Fibroblast of skin of right biceps (primary cell): ENCODE results near the gene SLC41A1.
A peak's percentile ranks its signal among the peaks of the same experiment; 100 is the strongest.
"Not testable (repeated sequence)": the region's sequence is repeated elsewhere in the genome, so short reads cannot be mapped to it uniquely, and the experiment has no call there.

Experiments used
- DNase-seq: peaks from one replicate; pipeline ENCODE4 v3.0.0-alpha.2; 2013

Gene SLC41A1

DNA sequence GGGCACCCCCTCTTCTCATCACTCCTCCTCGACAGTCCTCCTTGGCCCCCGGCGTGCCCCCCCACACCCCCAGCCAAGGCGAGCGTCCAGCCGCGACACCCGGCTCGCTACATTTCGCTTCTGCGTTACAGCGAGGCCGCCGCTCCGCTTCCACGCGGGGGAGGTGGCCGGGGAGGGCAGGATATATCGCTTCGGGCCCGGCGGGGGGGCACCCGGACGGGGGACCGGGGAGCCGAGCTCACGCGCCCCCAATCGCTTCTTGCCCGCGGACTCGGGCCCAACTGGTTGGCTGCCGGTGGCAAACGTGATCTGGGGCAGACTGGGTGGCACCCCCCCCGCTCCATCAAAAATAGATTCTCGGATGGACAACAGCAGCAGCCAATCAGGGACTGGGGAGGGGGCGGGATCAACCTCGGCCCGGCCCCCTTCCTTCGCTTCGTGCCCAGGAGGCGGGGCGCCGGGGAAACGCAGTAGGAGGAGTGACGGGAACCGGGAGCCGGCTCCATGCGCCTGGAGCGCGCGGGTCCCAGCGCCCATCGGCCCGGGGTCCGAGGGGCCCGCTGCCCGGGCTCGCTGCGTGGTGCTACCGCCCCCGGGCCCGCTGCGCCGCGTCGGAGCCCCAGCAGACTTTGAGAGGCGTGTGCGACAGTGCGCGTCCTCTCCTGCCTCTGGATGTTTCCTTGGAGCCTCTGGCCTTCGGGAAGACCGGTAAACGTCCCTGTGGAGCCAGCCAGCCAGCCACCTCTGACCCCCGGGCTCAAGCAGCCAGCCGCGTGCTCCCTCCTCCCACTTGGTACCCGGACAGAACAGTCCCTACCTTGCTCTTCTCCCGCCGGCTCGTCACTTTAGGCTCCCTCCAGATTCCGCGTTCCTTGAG, at the start of gene SLC41A1:
Gene SLC41A1, minus strand, starts transcription at position 321 of the 877 bp plus-strand sequence. CDS start 2,757 bp downstream, outside the sequence.
- peak; percentile 92 for DNase-seq

DNA sequence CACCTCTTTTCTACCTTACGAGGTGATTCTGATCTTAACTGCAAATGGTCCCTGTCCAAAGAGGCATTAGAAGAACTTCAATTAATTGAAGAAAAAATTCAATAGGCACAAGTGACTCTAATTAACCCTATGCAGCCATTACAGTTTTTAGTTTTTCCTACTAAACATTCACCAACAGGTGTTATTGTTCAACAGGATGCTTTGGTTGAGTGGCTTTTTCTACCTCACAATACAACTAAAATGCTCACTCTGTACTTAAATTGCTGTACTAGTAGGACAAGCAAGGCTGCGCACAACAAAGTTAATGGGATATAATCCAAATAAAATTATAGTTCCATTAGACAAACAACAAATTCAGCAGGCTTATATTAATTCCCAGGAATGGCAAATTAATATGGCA, 48.5 kb upstream of the SLC41A1 start:
- DNase-seq, result no peak

DNA sequence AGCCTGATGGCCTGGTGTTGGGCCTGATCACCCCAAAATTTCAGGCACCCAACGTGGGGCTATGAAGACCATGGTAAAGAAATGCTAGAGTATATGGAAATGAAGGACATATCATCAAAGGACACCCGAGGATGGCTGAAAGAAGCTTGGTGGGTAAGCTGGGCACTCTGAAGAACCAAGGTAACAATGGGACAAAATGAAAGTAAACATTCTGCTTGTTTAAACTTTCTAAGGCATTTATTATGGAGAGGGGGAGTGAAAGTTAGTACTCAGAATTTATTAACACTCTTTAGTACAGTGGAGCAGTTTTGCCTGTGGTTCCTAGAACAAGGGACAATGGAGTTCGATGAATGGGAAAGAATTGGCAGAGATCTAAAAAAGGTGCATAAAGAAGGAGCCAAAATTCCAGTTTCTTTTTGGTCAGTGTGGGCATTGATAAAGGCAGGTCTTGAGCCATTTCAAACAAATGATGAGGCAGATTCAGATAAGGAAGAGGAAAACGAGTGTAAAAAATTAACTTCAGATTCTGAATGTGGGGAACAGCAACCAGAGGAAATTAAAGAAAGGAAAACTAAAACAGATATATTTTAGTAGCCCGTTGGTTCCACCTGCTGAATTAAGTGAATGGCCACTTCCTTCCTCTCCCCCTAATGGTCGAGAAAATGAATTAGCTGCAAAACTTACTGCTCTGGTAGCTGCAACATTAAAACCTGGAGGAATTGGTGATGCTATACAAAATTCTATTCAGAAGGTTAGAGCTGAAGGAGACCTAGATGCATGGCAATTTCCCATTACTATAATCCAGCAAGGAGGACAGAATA, 45.4 kb upstream of the SLC41A1 start:
- no peak for DNase-seq

DNA sequence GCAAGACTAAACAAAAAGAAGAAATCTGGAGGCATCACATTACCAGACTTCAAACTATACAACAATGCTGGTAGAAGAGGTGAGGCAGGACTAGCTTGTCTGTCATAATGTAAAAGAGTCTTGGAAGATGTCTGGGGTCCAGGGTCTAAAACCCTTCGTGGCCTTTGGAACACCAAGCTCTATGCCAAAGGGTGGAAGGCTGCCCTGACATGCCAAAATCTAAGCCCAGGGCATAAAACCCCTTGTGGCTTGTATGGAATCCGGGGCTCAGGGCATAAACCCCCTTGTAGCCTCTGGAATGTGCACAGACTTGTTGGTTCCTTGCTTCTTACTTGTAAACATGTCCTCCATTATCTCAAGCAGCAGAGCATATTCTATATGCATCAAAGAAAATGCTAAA, 44.5 kb upstream of the SLC41A1 start:
- not testable (repeated sequence) for DNase-seq

DNA sequence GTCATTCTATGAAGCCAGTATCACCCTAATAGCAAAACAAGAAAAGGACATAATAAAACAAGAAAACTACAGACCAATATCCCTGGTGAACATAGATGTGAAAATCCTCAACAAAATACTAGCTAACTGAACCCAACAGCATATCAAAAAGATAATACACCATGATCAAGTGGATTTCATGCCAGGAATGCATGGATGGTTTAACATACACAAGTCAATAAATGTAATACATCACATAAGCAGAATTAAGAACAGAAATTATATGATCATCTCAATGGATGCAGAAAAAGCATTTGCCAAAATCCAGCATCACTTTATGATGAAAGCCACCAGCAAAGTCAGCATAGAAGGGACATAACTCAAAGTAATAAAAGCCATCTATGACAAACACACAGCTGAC, 43.4 kb upstream of the SLC41A1 start:
- no peak for DNase-seq

DNA sequence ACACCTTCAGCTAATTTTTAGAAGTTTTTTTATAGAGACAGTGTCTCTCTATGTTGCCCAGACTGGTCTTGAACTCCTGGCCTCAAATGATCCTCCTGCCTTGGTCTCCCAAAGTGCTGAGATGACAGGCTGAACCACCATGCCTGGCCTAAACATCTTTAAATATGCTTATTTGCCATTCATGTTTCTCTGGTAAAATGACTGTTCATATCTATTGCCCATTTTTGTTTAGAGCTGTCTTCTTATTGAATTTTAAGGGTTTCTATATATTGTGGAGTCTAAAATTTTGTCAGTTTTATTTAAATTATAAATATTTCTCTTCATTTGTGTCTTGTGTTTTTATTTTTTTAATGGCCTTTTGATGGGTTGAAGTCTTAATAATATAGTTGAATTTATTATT, 40.0 kb upstream of the SLC41A1 start:
- no peak for DNase-seq

DNA sequence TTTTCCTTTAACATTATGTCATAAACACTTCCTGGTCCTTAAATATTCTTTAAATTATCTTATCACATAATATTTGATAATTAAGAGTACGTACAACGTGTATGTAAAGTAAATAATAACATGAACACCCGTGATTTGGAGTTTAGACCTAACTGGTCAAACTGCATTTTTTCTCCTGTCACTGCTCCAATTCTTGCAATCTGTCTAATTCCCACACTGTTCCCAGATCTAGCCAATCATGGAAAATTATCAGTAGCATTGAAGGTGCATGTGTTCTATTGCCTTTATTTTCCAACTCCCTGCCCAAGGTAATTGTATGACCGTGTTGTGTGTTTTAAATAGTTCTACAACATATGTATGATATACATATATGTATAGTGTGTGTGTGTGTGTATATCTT, 39.0 kb upstream of the SLC41A1 start:
- no peak for DNase-seq

DNA sequence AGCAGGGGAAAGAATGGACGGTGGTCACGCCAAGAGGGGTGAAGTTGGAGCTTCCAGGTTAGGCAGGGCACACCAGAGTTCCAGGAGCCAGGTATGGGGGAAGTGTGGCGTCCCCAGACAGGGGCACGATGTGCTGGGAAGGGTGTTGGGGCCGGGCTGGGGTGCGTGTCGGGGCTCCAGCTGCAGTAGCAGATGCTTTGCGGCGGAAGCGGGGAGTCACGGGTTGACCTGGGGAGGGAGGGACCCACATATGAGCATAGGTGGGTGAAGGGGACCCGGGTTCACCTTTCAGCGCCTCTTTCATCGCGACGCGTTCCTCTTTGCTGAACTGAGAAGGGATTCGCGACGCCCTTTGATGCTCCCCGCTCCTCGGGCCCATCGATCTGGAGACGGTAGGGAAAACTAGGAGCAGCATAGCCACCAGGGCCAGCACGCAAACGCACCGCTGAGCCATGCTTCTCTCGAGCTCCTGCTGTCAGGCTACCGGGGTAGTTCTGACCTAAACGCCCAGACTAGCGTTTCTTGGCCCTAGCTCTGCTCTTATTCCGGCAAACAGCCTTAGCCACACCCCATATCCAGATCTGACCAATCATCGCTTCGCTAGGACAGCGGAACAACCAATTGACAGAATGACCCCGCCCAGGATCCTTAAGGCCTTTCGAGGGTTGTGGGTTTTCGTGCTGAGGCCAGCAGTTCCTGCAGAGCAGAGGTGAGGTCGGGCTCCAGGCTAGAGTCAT, 36.8 kb upstream of the SLC41A1 start, which contains the start of gene PM20D1:
Gene PM20D1, minus strand, starts transcription at position 514 of the 737 bp plus-strand sequence. Its CDS starts 60 bp downstream, at position 454.
- peak; percentile 38 for DNase-seq

DNA sequence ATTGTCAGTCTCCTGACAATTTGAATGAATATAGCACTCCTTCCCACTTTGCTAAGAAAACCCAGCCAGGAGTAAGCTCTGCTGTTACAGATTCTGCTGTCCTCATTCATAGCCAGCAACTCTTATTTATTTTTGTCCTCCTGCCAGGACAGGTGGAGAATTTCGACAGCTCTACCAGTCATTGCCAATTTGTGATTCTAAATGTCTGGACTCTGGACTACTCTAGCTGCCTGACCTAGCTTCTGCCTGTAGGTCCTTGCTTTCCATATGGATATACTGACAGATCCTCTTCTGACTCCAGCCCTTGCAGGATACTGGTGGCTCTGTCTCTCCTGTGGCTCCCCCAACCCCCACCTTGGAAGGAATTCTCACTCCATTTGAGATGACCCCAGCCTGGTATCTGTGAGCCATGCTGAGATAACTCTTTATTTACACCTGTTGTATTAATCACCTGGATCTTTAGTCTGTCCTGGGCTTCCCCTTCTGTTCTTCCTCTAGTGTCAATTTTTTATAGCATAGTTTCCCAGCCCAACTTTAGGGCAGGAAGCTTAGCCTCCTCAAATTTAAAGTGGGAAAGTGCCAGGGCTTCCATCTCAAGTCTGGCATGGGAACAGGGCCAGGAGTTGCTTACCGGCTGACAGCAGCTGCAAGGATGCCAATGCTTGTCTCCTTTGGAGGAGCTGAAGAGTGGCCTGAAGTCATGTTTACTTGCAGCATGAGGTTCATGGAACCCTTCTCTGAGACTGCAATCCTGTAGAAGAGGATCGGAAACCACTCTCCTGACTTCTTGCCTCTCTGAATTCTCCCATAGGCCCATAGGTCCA, 30.2 kb upstream of the SLC41A1 start:
- DNase-seq, result no peak

DNA sequence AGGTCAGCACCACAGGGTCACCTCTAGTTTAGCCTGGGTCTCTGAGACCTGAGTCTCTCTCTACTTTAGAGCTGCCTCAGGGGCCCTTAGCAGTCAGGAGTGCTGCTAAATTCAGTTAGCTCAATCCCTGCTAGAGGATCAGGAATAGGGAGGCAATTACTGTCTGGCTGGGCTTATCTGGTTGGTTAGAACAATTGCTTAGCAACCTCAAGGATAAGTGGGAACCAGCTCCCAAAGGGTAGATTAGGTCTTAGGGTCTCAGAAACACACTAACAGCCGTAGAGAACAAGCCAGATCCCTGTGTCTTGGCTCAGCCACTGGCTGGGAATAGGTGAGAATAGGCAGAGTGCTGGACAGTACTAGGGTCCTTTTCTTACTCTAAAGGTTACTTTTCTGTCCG, 29.2 kb upstream of the SLC41A1 start:
- DNase-seq, result no peak

DNA sequence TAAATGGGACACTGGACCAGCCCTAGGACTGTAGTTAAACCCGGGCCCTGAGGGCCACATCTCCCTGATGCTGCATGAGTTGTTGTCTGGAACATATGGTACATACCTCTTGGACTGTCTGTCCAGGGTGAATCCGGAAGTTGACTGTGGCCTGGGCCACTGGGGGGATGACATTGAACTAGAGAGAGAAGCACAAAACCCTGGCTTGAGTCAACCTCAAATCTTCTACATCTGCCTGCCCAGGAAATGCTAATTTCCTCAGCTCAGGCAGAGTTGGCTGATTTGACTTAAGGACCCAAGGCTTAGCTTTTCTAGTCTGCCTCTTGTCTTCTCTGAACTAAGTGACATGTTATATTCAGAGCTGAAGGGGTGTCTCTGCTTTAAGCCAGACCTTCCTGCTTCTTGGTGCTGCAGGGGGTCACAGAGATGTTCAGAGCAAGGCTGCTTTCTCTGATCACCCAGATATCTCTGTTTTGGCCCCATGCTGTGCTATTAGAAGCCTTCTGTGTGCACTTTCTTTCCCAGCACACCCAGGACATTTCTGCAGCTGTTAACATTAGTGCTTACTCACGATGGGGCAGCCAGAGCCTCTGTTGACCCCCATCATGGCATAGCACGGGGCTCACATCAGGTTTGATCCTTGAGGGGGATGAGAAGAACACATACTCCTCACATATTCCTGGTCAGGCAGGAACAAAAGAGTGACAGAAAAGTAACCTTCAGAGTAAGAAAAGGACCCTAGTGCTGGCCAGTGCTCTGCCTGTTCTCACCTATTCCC, 27.3 kb upstream of the SLC41A1 start:
- no peak for DNase-seq

DNA sequence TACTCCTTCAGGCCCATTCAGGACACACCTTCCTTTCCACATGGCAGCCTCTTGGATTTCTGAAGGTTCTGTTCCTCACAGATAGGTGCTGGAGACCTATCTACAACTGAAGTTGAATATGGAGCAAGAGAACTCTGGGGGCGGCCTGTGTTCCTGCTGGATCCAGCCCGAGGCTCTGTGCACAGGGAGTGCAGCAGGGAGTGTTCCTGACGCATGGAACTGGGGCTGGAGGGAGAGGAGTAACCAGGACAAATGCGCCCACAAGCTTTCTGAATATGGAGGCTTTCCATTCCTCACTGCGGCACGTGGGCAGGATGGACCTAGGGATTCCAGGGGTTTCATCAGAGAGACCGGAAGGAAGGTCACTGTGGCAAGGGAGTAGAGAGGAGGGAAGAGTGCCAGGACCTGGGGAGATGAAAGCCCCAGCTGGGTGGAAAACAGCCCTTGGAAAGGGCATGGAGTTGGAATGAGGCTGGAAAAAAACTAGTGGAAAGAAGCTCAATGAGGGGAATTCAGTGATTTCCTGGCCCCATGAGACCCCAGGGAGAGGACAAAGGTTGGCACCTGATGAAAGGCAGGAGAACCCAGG, 24.5 kb upstream of the SLC41A1 start:
- no peak for DNase-seq

DNA sequence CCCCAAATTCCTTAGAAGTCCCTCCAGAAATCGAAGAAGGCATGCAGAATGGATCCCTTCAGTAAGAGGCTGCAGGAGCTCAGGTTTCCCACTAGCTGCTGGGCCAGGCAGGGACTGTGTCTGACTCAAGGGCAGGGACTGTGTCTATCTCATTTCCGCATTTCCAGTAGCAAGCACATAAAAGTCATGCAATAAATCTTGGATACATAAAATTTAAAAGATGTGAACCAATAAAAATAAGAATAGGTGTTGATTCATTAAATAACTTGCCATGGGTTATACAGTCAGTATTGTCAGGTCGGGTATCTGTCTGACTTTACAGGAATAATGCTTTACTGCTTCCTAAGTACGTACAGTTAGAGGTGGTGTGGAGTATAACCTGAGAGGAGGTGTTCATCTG, 21.8 kb upstream of the SLC41A1 start:
- DNase-seq, result no peak

DNA sequence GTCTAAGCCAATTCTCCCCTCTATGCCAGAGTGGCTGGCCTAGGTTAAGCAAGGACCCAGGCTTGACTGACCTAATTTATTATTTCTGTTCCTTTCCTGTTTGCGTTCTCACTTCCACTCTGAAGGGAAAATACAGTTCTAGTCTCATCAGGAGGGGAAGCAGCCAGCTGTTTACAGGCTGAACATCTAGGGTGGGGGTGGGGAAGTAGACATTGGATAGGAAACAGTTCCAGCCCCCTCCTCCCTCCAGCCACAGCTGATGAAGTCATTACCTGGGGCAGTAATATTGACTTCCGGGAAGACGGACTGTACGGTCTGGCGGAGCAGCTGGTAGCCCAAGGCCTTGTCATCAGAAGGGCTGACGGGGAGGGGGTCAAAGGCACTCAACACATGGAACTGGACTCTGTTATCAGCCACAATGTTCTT, 19.3 kb upstream of the SLC41A1 start:
- DNase-seq, result no peak

DNA sequence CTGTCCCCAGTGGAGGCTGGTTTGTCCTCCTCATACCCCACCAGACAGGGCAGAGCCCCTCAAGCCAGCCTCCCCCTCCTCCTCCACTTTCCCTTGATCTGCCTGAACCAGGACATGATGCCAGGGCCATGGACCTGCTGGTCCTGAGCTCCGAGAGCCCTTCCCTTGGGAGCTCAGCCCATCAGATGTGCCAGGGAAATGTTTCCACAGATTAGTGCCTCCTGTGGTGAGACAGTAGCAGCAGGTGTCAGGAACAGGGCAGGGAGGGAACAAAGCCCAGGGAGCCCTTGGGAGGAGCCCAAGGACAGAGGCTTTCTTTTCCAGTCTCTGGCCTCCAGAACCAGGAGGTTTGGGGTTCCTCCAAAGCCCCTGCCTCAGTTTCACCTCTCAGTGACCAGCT, 14.6 kb upstream of the SLC41A1 start:
- no peak for DNase-seq

DNA sequence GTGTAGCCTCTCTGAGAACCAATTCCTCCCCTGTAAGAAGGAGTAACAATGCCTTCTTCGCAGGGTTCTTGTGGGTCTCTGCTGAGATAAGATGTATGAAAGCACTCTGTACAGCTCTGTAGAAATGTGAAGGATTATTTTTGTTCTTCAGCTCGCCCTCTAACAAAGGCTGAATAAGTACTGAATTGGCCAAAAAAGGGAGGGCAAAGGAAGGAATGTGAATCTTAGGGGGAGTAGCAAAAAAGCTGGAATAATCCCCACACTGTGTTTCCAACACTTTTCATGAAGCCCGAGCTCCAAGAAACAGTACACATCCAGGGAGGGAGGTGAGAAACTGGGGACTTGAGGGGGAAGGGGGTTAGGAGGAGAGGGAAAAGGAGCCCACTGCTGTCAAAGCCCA, 14.0 kb upstream of the SLC41A1 start:
- DNase-seq, result no peak

DNA sequence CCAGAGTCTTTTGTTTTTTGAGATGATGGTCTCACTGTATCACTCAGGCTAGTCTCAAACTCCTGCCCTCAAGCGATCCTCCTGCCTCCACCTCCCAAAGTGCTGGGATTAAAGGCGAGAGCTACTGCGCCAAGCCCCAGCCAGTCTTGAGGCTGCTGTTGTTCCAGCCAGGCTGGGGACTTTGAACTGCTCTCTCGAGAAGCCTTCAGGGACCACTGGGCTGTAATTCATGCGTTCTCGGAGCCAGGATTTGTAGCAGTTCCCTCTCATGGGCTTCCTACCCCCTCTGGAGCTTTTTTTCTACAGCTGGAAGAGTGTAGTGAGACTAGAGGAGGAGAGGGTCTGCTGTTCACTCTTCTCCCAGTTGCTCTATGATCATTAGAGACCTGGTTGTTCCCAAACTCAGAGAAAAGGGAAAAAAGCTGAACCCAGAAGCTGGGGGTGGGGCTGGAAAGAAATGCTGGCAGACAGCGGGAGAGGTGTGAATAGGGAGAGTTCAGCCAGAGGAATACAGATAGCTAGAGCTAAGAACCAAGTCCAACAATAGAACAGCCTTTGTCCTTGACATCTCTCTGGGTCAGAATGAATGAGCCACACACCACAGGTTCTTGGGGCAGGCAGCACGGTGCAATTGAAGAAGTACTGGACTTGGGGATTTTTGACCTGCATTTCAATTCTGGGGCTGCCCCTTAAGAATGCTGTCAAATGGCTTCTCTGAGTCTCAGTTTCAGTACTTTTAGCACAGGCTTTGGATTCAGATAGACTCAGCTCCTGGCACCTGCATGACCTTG, 13.2 kb upstream of the SLC41A1 start:
- no peak for DNase-seq

DNA sequence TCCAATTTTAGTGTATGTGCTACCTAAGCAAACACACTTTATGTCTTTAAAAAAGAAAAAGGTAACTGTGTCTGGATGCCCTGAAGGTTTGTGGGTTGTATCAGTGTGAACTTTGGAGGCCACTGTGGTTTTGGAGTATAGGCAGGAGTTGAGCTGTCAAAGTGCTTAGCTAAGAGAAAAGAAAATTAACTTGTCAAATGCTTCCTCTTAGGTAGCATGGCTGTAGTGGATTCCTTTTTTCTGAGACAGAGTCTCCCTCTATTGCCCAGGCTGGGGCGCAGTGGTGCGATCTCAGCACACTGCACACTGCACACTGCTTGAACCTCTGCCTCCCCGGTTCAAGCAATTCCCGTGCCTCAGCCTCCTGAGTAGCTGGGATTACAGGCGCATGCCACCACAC, 11.2 kb upstream of the SLC41A1 start:
- DNase-seq, result no peak

DNA sequence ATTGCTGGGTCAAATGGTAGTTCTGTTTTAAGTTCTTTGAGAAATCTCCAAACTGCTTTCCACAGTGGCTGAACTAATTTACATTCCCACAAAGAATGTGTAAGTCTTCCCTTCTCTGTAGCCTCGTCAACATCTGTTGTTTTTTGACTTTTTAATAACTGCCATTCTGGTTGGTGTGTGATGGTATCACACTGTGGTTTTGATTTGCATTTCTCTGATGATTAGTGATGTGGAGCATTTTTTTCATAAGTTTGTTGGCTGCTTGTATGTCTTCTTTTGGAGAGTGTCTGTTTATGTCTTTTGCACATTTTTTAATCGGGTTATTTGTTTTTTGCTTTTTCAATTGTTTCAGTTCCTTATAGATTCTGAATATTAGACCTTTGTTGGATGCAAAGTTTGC, 10.3 kb upstream of the SLC41A1 start:
- DNase-seq, result not testable (repeated sequence)

DNA sequence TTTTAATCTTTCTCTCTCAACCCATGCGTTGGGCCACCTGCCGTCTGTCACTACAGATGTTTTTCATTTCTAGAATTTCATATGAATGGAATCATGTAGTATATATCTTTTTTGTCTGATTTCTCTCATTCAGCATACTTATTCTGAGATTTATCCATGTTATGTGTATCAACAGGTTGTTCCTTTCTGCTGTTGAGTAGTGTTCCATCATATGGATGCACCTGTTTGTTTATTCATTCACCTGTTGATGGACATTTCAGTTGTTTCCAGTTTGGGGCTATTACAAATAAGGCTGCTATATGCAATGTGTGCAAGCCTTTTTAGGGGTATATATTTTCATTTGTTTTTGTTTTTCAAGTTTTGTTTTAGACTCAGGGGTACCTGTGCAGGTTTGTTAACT, 9.4 kb upstream of the SLC41A1 start:
- no peak for DNase-seq
